Esophagus (tissue), 2 donors: Measurements from ENCODE around the gene RUNX2. TPM values are rescaled to one million over a fixed set of nuclear protein-coding genes. Genes with fewer than 3 reads are reported as not detected.

ENCODE experiments used
- H3K27ac ChIP-seq, 2 donors: one replicate each; pipeline ENCODE4 v1.5.1; 2013; ENCODE audit warnings: low read depth in 2 of 2, mild to moderate bottlenecking in 2 of 2, inconsistent platforms in 1 of 2, low read length in 1 of 2, moderate library complexity in 1 of 2
- H3K27me3 ChIP-seq, 2 donors: one replicate each; pipeline ENCODE4 v1.6.1; 2013; ENCODE audit warnings: low read length in 2 of 2, control low read depth in 1 of 2, mild to moderate bottlenecking in 1 of 2; ENCODE audit not compliant: insufficient read depth in 2 of 2, control insufficient read depth in 1 of 2
- H3K36me3 ChIP-seq, 2 donors: one replicate each; pipeline ENCODE4 v1.6.1; 2013; ENCODE audit warnings: low read length in 1 of 2; ENCODE audit not compliant: control insufficient read depth in 2 of 2, insufficient read depth in 2 of 2
- H3K4me1 ChIP-seq, 2 donors: one replicate each; pipeline ENCODE4 v1.6.1; 2013; ENCODE audit warnings: low read length in 1 of 2; ENCODE audit not compliant: control insufficient read depth in 2 of 2, insufficient read depth in 2 of 2
- H3K4me3 ChIP-seq, 2 donors: one replicate each; pipeline ENCODE4 v1.5.1; 2013; ENCODE audit warnings: low read length in 2 of 2, mild to moderate bottlenecking in 2 of 2, low read depth in 1 of 2, moderate library complexity in 1 of 2
- H3K9me3 ChIP-seq, 2 donors: one replicate each; pipeline ENCODE4 v1.6.1; 2013; ENCODE audit warnings: mild to moderate bottlenecking in 2 of 2, low read depth in 1 of 2, low read length in 1 of 2, moderate library complexity in 1 of 2; ENCODE audit not compliant: control insufficient read depth in 2 of 2, insufficient read depth in 1 of 2
- WGBS, 2 donors: extraction: QIAGEN DNeasy Blood & Tissue Kit; methylation state at CpG; one replicate each; pipeline ENCODE4 v1.1.7; 2013; 5-methylcytosine and 5-hydroxymethylcytosine counted together
- polyA plus RNA-seq, 2 donors: library from polyadenylated mRNA; stranded (reverse); fragments of 200-250 nt; gene quantifications; one replicate each; pipeline ENCODE4 v1.2.3, GENCODE V29; 2013
- donor health status: healthy with polysubstance abuse.
- donor health status: Bipolar disorder and iron deficiency.

Gene RUNX2
- polyA plus RNA-seq, 2 donors: 0.31 to 0.75 TPM

DNA sequence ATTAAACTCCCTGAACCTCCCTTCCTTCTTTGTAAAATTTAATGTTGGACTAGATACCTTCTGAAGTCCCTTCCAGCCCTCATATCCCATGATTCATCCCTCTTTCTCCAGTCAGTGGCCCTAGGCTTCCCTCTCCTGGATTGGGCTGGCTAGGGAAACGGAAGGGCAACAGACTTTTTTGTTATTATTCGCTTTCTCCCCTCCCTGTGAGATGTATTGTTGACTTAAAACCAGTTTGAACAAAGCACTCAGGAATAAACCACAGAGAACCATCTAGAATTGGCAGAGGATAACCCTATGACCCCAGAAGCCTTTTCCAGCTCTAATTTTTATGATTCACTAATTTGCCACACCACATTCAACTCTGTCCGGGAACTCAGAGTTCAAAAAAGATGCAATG, 289.3 kb downstream of the RUNX2 start:
- Histone ChIP-seq H3K27me3 (no peaks in the 10 kb centered on the region), H3K36me3 (no peaks in the 10 kb centered on the region), H3K9me3 (no peaks in the 10 kb centered on the region), H3K4me1 (peaks cover 0 to 2% of the 10 kb centered on the region in 2 donors), H3K27ac (no peak overlapping the region), H3K4me3 (no peak overlapping the region)
- WGBS, 2 donors: 64 to 79% methylated on average over 3 of the region's 3 CpGs

- 89 to 98% methylated on average over 2 of the region's 2 CpGs for WGBS, 2 donors
- H3K36me3 ChIP-seq: no peaks in the 10 kb centered on the region
- peaks cover 0 to 2% of the 10 kb centered on the region in 2 donors for H3K4me1 ChIP-seq
- no peak overlapping the region for H3K27ac ChIP-seq
- no peaks in the 10 kb centered on the region for H3K27me3 ChIP-seq
- no peaks in the 10 kb centered on the region for H3K9me3 ChIP-seq
- no peak overlapping the region for H3K4me3 ChIP-seq
Observed at GRCh38 chr6:45618259-45618658, 290.1 kb downstream of the RUNX2 start.

GRCh38 chr6:45619211-45619760, 291.2 kb downstream of the RUNX2 start:
- Histone ChIP-seq H3K4me3 (no peak overlapping the region), H3K9me3 (no peaks in the 10 kb centered on the region), H3K4me1 (no peaks in the 10 kb centered on the region), H3K36me3 (no peaks in the 10 kb centered on the region), H3K27ac (no peak overlapping the region), H3K27me3 (no peaks in the 10 kb centered on the region)
- WGBS, 2 donors: 93% methylated on average over 11 of the region's 11 CpGs

DNA sequence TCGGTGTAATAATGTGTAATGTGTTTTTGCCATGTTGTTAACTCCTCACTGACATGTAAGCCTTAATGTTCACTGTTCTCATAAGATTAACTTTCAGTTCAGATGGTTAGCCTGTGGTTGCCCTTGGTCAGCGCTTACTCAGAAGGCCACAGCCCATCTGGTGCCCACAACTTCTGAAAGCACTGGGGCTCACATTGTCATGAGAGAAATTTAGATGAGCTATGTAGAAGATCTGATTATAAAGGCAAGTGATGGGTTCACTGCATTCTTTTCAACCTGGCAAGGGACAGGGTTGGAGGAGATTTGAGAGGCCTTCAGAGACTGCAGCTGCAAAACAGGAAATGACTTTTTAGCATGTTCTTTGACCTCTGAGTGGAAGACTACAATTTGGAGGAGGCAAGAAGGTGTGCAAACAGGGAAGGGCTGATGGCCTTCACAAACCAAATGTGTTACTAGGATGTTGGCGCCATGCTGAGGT, 291.9 kb downstream of the RUNX2 start:
- 86 to 90% methylated on average over 3 of the region's 3 CpGs for WGBS, 2 donors
- H3K4me1 ChIP-seq: no peaks in the 10 kb centered on the region
- no peak overlapping the region for H3K4me3 ChIP-seq
- no peak overlapping the region for H3K27ac ChIP-seq
- no peaks in the 10 kb centered on the region for H3K27me3 ChIP-seq
- no peaks in the 10 kb centered on the region for H3K9me3 ChIP-seq
- no peaks in the 10 kb centered on the region for H3K36me3 ChIP-seq

DNA sequence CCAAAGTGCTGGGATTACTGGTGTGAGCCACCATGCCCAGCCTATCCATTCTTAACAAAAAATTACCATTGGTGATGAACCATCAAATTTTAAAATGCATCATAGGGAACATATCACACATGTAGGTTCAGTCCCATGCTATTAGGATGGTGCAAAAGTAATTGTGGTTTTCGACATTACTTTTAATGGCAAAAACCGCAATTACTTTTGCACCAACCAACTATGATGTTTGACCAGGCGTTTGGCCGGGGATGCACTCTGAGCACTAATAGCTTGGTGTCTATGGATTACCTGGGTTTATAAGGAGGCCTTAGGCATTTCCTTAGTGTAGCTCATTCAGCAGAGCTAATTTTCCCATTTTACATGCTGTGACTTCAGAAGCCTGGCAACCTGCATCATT, 296.1 kb downstream of the RUNX2 start:
- Histone ChIP-seq H3K27me3 (no peaks in the 10 kb centered on the region), H3K4me1 (peaks cover 2 to 4% of the 10 kb centered on the region in 2 donors), H3K9me3 (no peaks in the 10 kb centered on the region), H3K4me3 (no peak overlapping the region), H3K36me3 (no peaks in the 10 kb centered on the region), H3K27ac (no peak overlapping the region)
- 92 to 95% methylated on average over 4 of the region's 4 CpGs for WGBS, 2 donors

DNA sequence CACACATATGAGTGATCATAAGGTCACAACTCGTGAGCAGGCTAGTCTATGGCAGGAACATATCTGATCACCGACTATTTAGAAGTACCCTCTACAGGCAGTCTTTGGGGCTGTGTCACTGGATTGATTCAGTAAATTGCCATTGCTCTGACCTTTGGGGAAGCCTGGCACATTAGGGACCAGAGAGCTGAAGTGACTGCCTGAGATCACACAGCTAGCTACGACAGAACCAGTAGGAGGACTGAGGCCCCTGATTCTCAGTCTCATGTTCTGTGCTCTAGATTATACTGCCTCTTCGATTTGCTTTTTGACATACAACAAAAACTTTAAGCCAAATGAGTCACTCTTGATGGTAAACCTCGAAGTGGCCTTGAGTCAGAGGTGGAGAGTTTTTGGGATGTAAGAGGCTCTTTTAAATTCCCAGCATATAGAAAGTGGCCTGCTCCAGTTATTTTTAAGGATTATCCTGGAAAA, 297.1 kb downstream of the RUNX2 start:
- peak overlapping the region in 1 of 2 donors; percentile 40 for H3K27ac ChIP-seq
- no peak overlapping the region for H3K4me3 ChIP-seq
- no peaks in the 10 kb centered on the region for H3K27me3 ChIP-seq
- no peaks in the 10 kb centered on the region for H3K9me3 ChIP-seq
- peaks cover 2 to 4% of the 10 kb centered on the region in 2 donors for H3K4me1 ChIP-seq
- no peaks in the 10 kb centered on the region for H3K36me3 ChIP-seq
- 58 to 68% methylated on average over 5 of the region's 5 CpGs for WGBS, 2 donors

- peak overlapping the region in 1 of 2 donors; percentile 57 for H3K27ac ChIP-seq
- H3K9me3 ChIP-seq: no peaks in the 10 kb centered on the region
- no peaks in the 10 kb centered on the region for H3K36me3 ChIP-seq
- H3K4me3 ChIP-seq: no peak overlapping the region
- 38 to 54% methylated on average over 5 of the region's 5 CpGs for WGBS, 2 donors
- H3K4me1 ChIP-seq: peaks cover 2 to 4% of the 10 kb centered on the region in 2 donors
- H3K27me3 ChIP-seq: no peaks in the 10 kb centered on the region
Observed at GRCh38 chr6:45626087-45626891, 298.2 kb downstream of the RUNX2 start.

GRCh38 chr6:45630314-45630713, 302.2 kb downstream of the RUNX2 start:
- H3K4me1 ChIP-seq: peaks cover 2 to 4% of the 10 kb centered on the region in 2 donors
- H3K36me3 ChIP-seq: no peaks in the 10 kb centered on the region
- H3K27me3 ChIP-seq: no peaks in the 10 kb centered on the region
- 67 to 95% methylated on average over 2 of the region's 2 CpGs for WGBS, 2 donors
- H3K4me3 ChIP-seq: no peak overlapping the region
- no peaks in the 10 kb centered on the region for H3K9me3 ChIP-seq
- no peak overlapping the region for H3K27ac ChIP-seq

GRCh38 chr6:45630801-45631200, 302.7 kb downstream of the RUNX2 start:
- Histone ChIP-seq H3K27me3 (no peaks in the 10 kb centered on the region), H3K27ac (no peak overlapping the region), H3K4me1 (peaks cover under 1 to 2% of the 10 kb centered on the region in 2 donors), H3K4me3 (no peak overlapping the region), H3K36me3 (no peaks in the 10 kb centered on the region), H3K9me3 (no peaks in the 10 kb centered on the region)
- 69 to 77% methylated on average over 4 of the region's 4 CpGs for WGBS, 2 donors
